ENCODE data around the gene FBXO21.
"Not testable (repeated sequence)": the region's sequence is repeated elsewhere in the genome, so short reads cannot be mapped to it uniquely, and the experiment has no call there.

Gene FBXO21

DNA sequence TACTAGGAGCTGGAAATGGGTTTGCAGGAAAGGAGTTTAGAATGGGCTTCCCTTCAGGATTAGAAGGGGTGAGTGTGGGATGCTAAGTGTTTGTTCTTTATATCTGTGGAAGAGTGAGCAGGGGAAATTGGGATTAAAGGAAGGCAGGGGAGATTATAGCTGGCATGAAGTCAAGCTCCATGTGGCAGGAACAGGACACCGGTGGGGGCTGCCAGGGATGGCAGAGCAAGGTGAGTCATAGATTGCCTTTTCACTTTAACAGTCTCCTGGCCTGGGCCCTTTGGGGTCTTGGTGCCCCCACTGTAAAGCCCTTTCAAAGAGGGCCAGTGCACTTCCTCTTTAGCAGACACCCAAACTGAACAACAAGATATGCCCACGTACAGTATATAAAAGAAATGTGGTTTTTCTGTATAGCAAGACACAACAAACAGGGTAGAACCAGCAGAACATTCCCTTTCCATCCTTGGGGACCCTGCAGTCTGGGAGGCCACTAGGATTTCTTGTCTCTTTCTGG lies 23.1 kb upstream of the FBXO21 start:
- ATAC-seq (replicated peaks) = no peak

DNA sequence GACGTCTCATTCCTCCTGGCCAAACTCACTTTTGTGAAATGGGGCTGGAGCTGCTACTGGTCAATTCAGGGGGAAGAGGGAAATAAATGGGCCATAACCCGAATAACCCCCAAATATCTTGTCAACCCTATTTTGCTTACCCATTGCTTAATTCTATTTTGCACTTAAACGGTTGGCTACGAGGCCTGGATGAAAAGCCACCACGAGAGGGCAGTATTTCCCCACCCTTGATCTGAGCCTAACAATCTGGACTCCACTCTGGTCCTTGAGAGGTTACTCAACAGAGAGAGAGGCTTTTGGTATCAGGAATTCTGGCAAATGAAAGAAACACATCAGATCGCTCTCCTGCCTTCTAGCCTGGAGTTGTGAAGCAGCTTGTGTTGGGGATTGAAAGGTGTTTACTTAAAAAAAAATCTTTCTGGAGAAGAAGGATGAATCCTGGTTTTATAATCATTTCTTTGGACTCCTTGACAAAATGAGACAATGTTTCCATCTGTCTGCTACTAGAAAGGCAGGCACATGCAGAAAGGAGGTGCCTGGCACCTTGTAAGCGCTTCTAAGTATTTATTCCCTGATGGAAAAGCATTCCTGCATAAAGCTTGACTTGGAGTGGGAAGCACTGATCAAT lies 22.4 kb upstream of the FBXO21 start:
- H3K4me1 Mint-ChIP-seq (ENCODE audit: low read depth in 2 of 2) = no peaks in the 10 kb centered on the region
- no peaks in the 10 kb centered on the region for H3K36me3 Mint-ChIP-seq (ENCODE audit: insufficient read depth)
- no peak overlapping the region for H3K27ac Mint-ChIP-seq
- ATAC-seq (replicated peaks) (peak; percentile 55), DNase-seq (peak; percentile 44 to 59 (median 57))
- H3K27me3 Mint-ChIP-seq = peaks cover 15 to 69% of the 10 kb centered on the region in 2 donors
- H3K9me3 Mint-ChIP-seq = no peaks in the 10 kb centered on the region
- no peak overlapping the region for H3K4me3 Mint-ChIP-seq

More for the DNA sequence above, 23.1 kb upstream of the FBXO21 start:
- H3K9me3 Mint-ChIP-seq = no peaks in the 10 kb centered on the region
- peaks cover 11 to 69% of the 10 kb centered on the region in 2 donors for H3K27me3 Mint-ChIP-seq
- no peaks in the 10 kb centered on the region for H3K4me1 Mint-ChIP-seq (ENCODE audit: low read depth in 2 of 2)
- DNase-seq = no peak
- H3K36me3 Mint-ChIP-seq (ENCODE audit: insufficient read depth) = no peaks in the 10 kb centered on the region
- no peak overlapping the region for H3K27ac Mint-ChIP-seq
- H3K4me3 Mint-ChIP-seq = no peak overlapping the region

DNA sequence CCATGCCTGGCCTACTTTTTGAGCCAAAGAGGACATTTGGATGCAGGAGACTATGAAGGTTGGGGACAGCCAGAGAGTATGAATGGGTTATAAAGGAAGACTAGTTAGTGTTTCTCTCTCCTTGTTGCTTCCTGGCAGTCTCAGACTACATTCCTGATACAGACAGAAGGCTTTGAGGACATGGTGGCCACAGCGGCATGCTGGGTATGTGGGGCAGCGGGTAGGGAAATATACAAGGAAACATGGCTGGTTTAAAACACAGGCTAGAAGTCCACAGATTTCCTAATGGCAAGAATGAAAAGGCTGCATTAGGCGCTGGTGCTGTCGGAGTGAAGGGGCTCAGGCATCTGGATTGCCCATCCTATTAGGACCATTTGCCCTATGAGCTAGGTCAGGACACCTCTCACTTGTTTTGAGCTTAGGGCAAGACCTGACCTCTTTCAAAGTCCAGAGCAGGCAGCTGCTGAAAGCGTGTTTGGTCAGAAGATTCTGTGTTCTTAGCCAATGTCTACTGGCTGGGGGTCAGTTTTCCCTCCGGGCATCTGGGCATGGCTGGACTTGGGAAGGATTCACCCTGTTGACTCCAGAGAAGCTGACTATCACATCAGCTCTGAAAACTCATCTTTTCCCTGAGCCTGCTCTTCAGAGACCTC lies 20.1 kb upstream of the FBXO21 start:
- Mint-ChIP-seq H3K4me1 (ENCODE audit: low read depth in 2 of 2) (no peaks in the 10 kb centered on the region), H3K36me3 (ENCODE audit: insufficient read depth) (no peaks in the 10 kb centered on the region), H3K27ac (no peak overlapping the region), H3K4me3 (no peak overlapping the region), H3K9me3 (no peaks in the 10 kb centered on the region), H3K27me3 (peaks cover 16 to 63% of the 10 kb centered on the region in 2 donors)
- no peak for ATAC-seq (replicated peaks)
- no peak for DNase-seq

DNA sequence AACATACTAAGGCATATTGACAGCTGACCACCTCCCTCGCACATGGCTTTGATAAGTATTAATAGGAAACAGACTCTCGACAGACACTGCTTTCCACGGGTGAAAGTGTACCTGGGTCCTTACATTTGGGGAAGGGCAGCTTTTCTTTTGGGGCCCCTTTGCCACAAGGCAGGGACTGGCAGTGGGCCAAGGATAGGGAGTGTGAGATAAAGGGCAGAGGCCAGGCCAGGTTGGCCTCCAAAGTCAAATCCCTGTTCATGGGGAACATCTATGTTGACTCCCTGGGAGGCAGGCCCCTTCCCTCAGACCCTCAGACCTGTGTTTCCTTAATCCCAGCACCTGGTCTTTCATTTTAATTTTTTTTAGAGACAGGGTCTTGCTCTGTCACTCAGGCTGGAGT lies 19.4 kb upstream of the FBXO21 start:
- H3K4me1 Mint-ChIP-seq (ENCODE audit: low read depth in 2 of 2) = no peaks in the 10 kb centered on the region
- no peaks in the 10 kb centered on the region for H3K9me3 Mint-ChIP-seq
- ATAC-seq (replicated peaks) (no peak), DNase-seq (no peak)
- no peak overlapping the region for H3K27ac Mint-ChIP-seq
- H3K4me3 Mint-ChIP-seq = no peak overlapping the region
- H3K27me3 Mint-ChIP-seq = peaks cover 23 to 71% of the 10 kb centered on the region in 2 donors
- H3K36me3 Mint-ChIP-seq (ENCODE audit: insufficient read depth) = no peaks in the 10 kb centered on the region

DNA sequence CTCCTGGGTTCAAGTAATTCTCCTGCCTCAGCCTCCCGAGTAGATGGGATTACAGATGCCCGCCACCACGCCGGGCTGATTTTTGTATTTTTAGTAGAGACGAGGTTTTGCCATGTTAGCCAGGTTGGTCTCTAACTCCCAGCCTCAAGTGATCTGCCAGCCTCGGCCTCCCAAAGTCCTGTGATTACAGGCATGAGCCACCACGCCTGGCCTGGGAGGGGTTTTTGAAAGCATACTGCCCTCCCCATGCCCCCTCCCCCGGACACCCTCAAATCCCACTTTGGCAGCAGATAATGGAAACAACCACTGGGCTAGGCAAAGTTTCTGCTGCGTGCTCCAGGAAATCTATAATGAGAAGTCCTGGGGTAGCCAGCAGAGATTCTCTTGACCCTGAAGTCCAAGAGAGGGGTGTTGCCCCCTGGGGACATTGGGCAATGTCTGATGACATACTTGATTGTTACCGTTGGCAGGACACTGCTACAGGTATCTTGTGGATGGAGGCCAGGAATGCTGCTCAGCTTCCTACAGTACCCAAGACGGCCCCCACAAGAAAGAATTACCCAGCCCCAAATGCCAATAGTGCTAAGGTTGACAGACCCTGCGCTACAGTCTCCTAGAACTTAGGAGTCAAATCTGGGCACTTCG lies 18.7 kb upstream of the FBXO21 start:
- Mint-ChIP-seq H3K27me3 (peaks cover 23 to 73% of the 10 kb centered on the region in 2 donors), H3K9me3 (no peaks in the 10 kb centered on the region), H3K36me3 (ENCODE audit: insufficient read depth) (no peaks in the 10 kb centered on the region), H3K27ac (no peak overlapping the region), H3K4me1 (ENCODE audit: low read depth in 2 of 2) (no peaks in the 10 kb centered on the region), H3K4me3 (no peak overlapping the region)
- ATAC-seq (replicated peaks) = no peak
- no peak for DNase-seq

DNA sequence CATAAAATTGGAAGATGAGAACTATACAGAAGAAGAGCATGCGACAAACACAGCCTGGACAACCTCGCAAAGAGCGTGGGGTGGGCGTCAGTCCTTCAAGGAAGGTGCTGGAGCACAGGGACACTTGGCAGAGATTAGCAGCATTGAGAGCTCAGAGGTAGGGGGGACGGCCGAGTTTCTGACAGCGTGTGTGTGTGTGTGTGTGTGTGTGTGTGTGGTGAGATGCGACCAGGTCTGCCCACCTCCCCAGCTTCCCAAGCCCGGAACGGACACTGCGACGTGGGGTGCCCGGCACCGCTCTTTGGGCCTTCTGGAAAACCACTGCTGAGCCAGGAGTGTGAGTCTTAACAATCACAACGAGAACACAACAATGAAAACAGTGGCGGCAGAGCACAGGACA lies 17.9 kb upstream of the FBXO21 start:
- H3K4me1 Mint-ChIP-seq (ENCODE audit: low read depth in 2 of 2) = no peaks in the 10 kb centered on the region
- H3K27me3 Mint-ChIP-seq = peaks cover 23 to 73% of the 10 kb centered on the region in 2 donors
- H3K36me3 Mint-ChIP-seq (ENCODE audit: insufficient read depth) = no peaks in the 10 kb centered on the region
- ATAC-seq (replicated peaks) (no peak), DNase-seq (no peak)
- H3K4me3 Mint-ChIP-seq = no peak overlapping the region
- H3K27ac Mint-ChIP-seq = no peak overlapping the region
- no peaks in the 10 kb centered on the region for H3K9me3 Mint-ChIP-seq

DNA sequence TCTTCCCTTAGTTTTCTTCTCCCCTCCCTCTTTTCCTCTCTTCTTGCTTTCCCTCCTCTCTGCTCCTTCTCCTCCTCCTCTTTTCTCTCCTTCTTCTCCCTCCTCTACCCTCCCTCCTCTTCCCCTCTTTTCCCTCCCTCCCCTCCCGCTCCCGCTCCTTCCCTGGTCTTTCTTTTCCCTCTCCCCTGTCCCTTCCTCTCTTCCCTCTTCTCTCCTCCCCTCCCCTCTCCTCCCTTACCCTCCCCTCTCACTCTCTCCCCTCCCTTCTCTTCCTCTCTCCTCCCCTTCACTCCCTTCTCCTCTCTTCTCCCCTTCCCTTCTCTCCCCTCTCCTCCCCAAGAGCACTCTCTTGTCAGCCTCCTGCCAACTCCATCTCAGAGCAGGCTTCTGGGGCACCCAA lies 17.4 kb upstream of the FBXO21 start:
- Mint-ChIP-seq H3K27ac (no peak overlapping the region), H3K36me3 (ENCODE audit: insufficient read depth) (no peaks in the 10 kb centered on the region), H3K9me3 (no peaks in the 10 kb centered on the region), H3K4me3 (no peak overlapping the region), H3K4me1 (ENCODE audit: low read depth in 2 of 2) (no peaks in the 10 kb centered on the region), H3K27me3 (peaks cover 23 to 73% of the 10 kb centered on the region in 2 donors)
- ATAC-seq (replicated peaks) (no peak), DNase-seq (no peak)

DNA sequence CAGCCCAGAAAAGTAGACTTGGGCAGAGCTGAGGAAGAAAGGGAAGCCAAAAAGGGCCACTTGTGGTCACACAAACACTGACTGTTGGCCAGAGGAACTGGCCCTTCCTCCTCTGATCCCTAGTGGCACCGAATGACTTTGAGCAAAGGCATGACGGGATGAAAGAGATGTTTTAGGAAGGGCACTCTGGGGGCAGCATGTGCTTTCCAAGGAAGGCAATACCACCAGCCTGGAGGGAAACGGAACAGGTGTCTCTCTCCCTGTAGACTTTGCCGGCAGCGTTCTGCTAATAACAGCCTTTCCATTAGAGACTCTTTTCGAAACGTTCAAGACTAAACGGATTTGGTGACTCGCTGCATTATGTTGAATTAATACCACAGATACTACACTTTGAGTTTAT lies 12.3 kb upstream of the FBXO21 start:
- H3K27me3 Mint-ChIP-seq = peaks cover 45 to 60% of the 10 kb centered on the region in 2 donors
- H3K4me1 Mint-ChIP-seq (ENCODE audit: low read depth in 2 of 2) = no peaks in the 10 kb centered on the region
- DNase-seq = no peak
- H3K36me3 Mint-ChIP-seq (ENCODE audit: insufficient read depth) = no peaks in the 10 kb centered on the region
- H3K9me3 Mint-ChIP-seq = no peaks in the 10 kb centered on the region
- no peak overlapping the region for H3K27ac Mint-ChIP-seq
- H3K4me3 Mint-ChIP-seq = no peak overlapping the region
- no peak for ATAC-seq (replicated peaks)

DNA sequence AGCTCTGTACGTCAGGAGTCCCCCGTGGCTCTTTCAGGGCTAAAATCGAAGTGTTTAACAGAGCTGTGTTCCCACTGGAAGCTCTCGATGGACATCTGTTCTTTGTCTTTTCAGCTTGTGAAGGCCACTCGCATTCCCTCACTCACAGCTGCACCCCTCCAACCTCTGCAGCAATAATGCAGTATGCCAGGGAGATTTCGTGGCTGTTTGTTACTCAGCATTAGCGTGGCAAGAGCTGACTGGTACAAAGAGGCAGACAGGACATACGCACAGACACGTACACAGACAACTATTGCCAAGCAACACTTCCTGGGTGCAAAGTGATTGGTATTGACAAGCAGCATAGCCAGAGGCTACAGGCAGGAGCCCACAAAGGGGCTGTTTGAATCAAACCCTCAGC lies 11.8 kb upstream of the FBXO21 start:
- no peak overlapping the region for H3K4me3 Mint-ChIP-seq
- DNase-seq (no peak), ATAC-seq (replicated peaks) (no peak)
- H3K9me3 Mint-ChIP-seq = no peaks in the 10 kb centered on the region
- no peak overlapping the region for H3K27ac Mint-ChIP-seq
- no peaks in the 10 kb centered on the region for H3K4me1 Mint-ChIP-seq (ENCODE audit: low read depth in 2 of 2)
- peaks cover 50 to 60% of the 10 kb centered on the region in 2 donors for H3K27me3 Mint-ChIP-seq
- H3K36me3 Mint-ChIP-seq (ENCODE audit: insufficient read depth) = no peaks in the 10 kb centered on the region

DNA sequence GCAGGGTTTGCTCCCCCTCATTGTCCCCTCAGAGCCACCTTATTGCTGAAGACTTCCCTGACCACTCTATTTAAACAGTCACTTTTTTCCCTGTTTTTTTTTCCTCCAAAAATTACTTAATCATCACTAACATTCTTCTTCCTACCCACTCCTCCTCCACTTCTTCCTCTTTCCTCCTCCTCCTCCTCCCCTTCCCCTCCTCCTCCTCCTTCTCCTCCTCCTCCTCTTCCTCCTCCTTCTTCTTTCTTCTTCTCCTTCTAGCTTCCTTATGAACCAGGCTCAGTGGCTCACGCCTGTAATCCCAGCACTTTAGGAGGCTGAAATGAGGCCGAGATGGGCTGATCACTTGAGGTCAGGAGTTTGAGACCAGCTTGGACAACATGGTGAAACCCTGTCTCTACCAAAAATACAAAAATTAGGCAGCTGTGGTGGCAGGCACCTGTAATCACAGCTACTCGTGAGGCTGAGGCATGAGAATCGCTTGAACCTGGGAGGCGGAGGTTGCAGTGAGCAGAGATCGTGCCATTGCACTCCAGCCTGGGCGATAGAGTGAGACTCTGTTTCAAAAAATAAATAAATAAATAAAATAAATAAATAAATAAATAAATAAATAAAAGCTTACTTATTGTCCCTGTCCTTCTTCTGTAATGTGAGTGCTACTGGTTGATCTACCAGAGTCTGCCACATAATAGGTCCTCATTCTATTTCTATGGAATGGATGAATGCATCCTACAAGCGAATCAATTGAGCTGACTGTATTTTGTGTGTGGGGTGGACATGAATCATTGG lies 9.9 kb upstream of the FBXO21 start:
- not testable (repeated sequence) for H3K4me1 Mint-ChIP-seq (ENCODE audit: low read depth in 2 of 2); H3K27ac Mint-ChIP-seq; H3K4me3 Mint-ChIP-seq; ATAC-seq (replicated peaks); DNase-seq; H3K36me3 Mint-ChIP-seq (ENCODE audit: insufficient read depth); H3K9me3 Mint-ChIP-seq
- H3K27me3 Mint-ChIP-seq = peaks cover 49 to 56% of the 10 kb centered on the region in 2 donors

DNA sequence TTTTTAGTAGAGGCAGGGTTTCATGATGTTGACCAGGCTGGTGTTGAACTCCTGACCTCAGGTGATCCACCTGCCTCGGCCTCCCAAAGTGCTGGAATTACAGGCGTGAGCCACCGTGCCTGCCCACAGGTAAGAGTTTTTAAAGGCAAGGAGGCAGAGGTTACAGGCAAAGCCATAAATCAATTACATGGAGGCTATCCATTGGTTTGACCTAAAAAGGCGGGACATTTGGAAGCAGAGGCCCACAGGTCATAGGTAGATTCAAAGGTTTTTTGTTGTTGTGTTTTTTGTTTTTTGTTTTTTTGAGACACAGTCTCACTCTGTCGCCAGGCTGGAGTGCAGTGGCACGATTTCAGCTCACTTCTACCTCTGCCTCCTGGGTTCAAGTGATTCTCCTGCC lies 6.1 kb upstream of the FBXO21 start:
- not testable (repeated sequence) for H3K9me3 Mint-ChIP-seq; H3K27ac Mint-ChIP-seq; H3K36me3 Mint-ChIP-seq (ENCODE audit: insufficient read depth); H3K4me1 Mint-ChIP-seq (ENCODE audit: low read depth in 2 of 2); H3K4me3 Mint-ChIP-seq; DNase-seq; ATAC-seq (replicated peaks)
- peaks cover 34 to 35% of the 10 kb centered on the region in 2 donors for H3K27me3 Mint-ChIP-seq

DNA sequence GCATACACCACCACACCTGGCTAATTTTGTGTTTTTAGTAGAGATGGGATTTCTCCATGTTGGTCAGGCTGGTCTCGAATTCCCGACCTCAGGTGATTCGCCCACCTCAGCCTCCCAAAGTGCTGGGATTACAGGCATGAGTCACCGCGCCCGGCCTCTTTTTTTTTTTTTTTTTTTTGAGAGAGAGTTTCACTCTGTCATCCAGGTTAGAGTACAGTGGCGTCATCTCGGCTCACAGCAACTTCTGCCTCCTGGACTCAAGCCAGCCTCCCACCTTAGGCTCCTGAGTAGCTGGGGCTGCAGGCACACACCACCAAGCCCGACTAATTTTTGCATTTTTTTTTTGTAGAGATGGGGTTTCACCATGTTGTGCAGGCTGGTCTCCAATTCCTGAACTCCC lies 4.8 kb upstream of the FBXO21 start:
- H3K4me3 Mint-ChIP-seq; H3K4me1 Mint-ChIP-seq (ENCODE audit: low read depth in 2 of 2); DNase-seq; H3K27ac Mint-ChIP-seq; ATAC-seq (replicated peaks); H3K36me3 Mint-ChIP-seq (ENCODE audit: insufficient read depth); H3K9me3 Mint-ChIP-seq: not testable (repeated sequence)
- peaks cover 21 to 23% of the 10 kb centered on the region in 2 donors for H3K27me3 Mint-ChIP-seq

DNA sequence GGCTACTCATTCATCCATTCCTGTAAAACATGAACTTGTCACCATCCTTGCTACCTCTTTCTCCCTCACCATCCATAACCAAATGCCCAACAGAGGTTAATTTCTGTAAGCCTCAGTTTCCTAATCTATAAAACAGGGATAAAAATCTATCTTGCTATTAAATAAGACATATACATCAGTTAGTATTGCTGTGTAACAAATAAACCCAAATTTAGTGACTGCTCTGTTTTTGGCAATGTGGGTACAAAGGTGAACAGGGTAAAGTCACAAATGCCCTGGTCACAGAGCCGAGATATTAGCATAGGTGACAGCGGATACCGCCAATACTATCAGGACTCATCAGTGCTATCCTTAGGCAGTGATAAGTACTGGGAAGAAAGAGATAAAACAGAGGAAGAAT lies 3.6 kb upstream of the FBXO21 start:
- Mint-ChIP-seq H3K36me3 (ENCODE audit: insufficient read depth) (peaks cover 12% of the 10 kb centered on the region), H3K4me1 (ENCODE audit: low read depth in 2 of 2) (peaks cover 7 to 9% of the 10 kb centered on the region in 2 donors), H3K27ac (no peak overlapping the region), H3K27me3 (peaks cover 16 to 20% of the 10 kb centered on the region in 2 donors), H3K9me3 (no peaks in the 10 kb centered on the region), H3K4me3 (no peak overlapping the region)
- ATAC-seq (replicated peaks) (no peak), DNase-seq (no peak)

All from effector memory CD8-positive, alpha-beta T cell (primary cell).